Omental fat pad (tissue), 4 donors: ENCODE data around the gene CLCN3. TPM values are rescaled to one million over a fixed set of nuclear protein-coding genes. Genes with fewer than 3 reads are reported as not detected.

Source experiments
- ATAC-seq: fragments of 150-250 bp; one replicate; pipeline ENCODE4 v1.9.1; 2016; ENCODE audit warnings: mild to moderate bottlenecking, moderate library complexity; ENCODE audit not compliant: low FRiP score
- DNase-seq: peaks from one replicate; pipeline ENCODE4 v3.0.0-alpha.2; 2019; ENCODE audit warnings: low spot score
- CTCF ChIP-seq, 3 donors: fragments of 450-650 bp; IDR thresholded peaks; one replicate each; pipeline ENCODE4 v1.5.1; 2016 to 2017; ENCODE audit warnings: antibody characterized with exemption in 3 of 3, mild to moderate bottlenecking in 3 of 3, moderate library complexity in 2 of 3
- total RNA-seq, 4 donors: library from RNA; depleted of rRNA; stranded (reverse); fragments of >200 nt; gene quantifications; one replicate each; pipeline ENCODE4 v1.1.0, GENCODE V29; 2016

Gene CLCN3
- total RNA-seq, 4 donors from 2014 or later = 18.3 to 30.6 (median 30.1) TPM

- no peak for TF ChIP-seq CTCF (IDR thresholded peaks at IDR 0.05)
- ATAC-seq (no peak), DNase-seq (no peak)
Observed at GRCh38 chr4:169611157-169611556, 9.2 kb upstream of the CLCN3 start.

GRCh38 chr4:169611991-169612870, 8.1 kb upstream of the CLCN3 start, which contains the start of gene NEK1:
NEK1 (minus strand) TSS chr4:169612583; CDS start chr4:169602630, 9,953 bp downstream.
- peak; percentile 98 for ATAC-seq
- no peak for TF ChIP-seq CTCF (IDR thresholded peaks at IDR 0.05)
- peak; percentile 55 for DNase-seq

GRCh38 chr4:169612871-169613859, 7.2 kb upstream of the CLCN3 start:
- peak; percentile 27 for DNase-seq
- peak in 1 of 3 donors; percentile 31 for TF ChIP-seq CTCF (IDR thresholded peaks at IDR 0.05)
- ATAC-seq = peak; percentile 52

- no peak for TF ChIP-seq CTCF (IDR thresholded peaks at IDR 0.05)
- no peak for ATAC-seq
- no peak for DNase-seq
Observed at GRCh38 chr4:169615467-169616106, 4.8 kb upstream of the CLCN3 start.

- ATAC-seq (no peak), DNase-seq (no peak)
- no peak for TF ChIP-seq CTCF (IDR thresholded peaks at IDR 0.05)
Observed at GRCh38 chr4:169616846-169617245, 3.5 kb upstream of the CLCN3 start.

GRCh38 chr4:169617306-169617705, 3.1 kb upstream of the CLCN3 start:
- no peak for DNase-seq
- ATAC-seq = no peak
- no peak for TF ChIP-seq CTCF (IDR thresholded peaks at IDR 0.05)
